Measurements from ENCODE around the gene APCDD1L. TPM values are rescaled to one million over a fixed set of nuclear protein-coding genes. Genes with fewer than 3 reads are reported as not detected.

The APCDD1L gene
- total RNA-seq: not detected

DNA sequence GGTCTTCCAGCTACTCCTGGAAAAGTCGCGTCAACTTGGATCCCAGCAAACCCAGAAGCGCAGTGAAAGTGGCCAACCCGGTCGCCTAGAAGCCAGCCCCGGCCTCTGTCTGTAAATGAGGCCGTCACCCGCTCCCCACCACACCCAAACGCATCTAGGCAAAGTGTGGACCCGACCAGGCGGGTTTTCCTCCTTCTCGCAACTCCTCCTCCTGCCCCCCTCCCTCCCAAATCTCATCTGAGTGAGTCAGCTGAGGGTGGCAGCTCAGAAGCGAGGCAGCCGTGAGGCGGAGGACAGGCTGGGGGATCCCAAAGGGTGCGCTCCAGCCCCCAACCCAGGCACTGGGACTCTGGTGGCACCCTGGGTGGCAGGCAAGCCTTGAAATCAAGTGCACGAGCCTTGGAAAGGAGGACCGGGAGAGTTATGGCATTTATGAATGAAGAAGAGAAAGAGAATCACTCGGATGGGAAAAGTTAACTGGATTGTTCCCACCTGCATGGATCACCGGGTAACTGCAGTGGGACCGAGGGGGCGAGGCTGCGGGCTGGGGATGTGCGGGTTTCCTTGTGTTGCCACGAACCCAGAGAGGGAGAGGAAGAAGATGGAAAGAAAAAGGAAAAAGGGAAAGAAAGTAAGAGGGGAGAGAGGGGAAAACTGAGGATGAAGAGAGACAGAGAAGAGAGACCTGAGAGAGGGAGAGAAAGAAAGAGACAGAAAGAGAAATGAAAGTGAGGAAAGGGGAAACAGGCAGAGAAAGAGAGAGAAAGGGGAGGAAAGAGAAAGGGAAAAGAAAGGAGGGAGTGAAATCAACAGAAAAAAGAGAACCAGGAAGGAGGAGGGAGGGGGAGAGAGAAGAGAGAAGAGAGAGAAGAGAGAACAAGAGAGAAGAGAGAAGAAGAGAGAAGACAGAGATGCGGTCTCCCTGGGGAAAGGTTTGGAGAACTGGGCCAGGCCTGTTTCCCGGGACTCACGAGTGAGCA, at the start of gene APCDD1L:
APCDD1L (minus strand) TSS at position 167 of the 980 bp plus-strand sequence. CDS start 692 bp downstream, outside the sequence.
- ChIA-PET POLR2A (no interaction called here), CTCF (no interaction called here)
- Mint-ChIP-seq H3K27me3 (ENCODE audit: low read depth) (peaks cover 33% of the 10 kb centered on the region), H3K9me3 (ENCODE audit: insufficient read depth) (no peaks in the 10 kb centered on the region), H3K36me3 (ENCODE audit: low read depth) (no peaks in the 10 kb centered on the region), H3K4me1 (ENCODE audit: low read depth) (no peaks in the 10 kb centered on the region), H3K27ac (no peak within 1 kb of the TSS), H3K4me3 (no peak within 1 kb of the TSS)
- DNase-seq (no peak), ATAC-seq (no peak)

DNA sequence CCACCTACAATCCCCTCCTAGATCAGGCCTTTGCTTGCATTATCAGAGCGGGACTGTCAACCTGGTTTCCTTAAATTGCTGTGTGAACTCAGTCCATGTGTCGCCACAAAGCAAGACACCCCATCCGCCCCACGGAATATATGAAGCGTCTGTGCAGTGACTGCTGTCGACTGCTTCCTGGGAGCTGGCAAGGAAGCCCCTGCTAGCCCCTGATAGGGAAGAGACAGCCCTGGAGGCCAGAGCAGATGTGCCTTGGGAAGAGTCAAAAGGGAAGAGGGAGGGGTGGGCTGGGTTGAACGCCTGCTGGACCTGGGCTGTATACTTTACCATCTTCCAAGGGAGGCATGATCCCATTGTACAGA, 44.1 kb upstream of the APCDD1L start:
- ChIA-PET CTCF (no interaction called here), POLR2A (no interaction called here)
- H3K9me3 Mint-ChIP-seq (ENCODE audit: insufficient read depth): no peaks in the 10 kb centered on the region
- peaks cover 17% of the 10 kb centered on the region for H3K27me3 Mint-ChIP-seq (ENCODE audit: low read depth)
- H3K4me3 Mint-ChIP-seq: no peak overlapping the region
- DNase-seq (no peak), ATAC-seq (no peak)
- no peaks in the 10 kb centered on the region for H3K4me1 Mint-ChIP-seq (ENCODE audit: low read depth)
- no peak overlapping the region for H3K27ac Mint-ChIP-seq
- H3K36me3 Mint-ChIP-seq (ENCODE audit: low read depth): no peaks in the 10 kb centered on the region

DNA sequence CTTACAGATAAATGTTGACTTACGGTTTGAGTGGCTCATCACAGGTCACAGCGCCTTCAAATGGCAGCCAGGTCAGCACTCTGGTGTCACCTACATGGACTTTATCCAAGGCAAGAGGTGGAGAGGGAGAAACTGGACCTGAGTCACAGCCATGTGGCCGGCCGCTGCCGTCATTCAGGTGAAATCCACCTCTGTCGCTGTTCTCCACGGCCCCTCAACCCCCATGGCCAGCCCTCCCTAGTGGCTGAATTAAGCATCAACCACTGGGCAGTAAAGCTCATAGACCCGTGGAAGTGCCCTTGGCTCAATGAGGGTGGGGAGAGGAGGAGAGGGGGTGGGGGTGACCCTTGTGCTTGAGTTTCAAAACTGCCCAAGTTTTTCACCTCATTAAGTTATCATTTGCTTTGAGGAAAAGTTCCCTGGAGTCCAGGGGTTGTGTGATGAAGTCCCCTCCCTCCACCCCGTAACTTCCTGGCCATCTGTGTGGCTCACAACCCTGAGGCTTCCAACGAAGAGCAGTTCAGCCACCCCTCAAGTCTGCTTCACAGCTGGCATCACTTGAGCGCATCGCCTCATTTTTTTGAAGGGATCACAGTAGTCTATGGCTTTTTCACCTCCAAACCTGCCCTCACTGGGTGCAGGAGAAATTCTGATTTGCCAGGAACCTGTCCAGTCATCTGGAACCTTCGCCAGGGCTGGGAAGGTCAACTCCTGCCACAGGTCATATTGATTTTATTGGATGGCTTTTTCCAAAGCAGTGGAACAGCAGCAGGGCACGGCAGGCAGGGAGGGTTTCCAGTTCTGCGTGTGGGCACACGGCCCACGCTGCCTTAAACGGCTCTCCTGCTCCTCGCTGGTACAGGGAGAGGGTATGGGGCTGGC, 43.5 kb upstream of the APCDD1L start:
- Mint-ChIP-seq H3K4me1 (ENCODE audit: low read depth) (no peaks in the 10 kb centered on the region), H3K27me3 (ENCODE audit: low read depth) (peaks cover 17% of the 10 kb centered on the region), H3K9me3 (ENCODE audit: insufficient read depth) (no peaks in the 10 kb centered on the region), H3K4me3 (no peak overlapping the region), H3K27ac (no peak overlapping the region), H3K36me3 (ENCODE audit: low read depth) (no peaks in the 10 kb centered on the region)
- no peak for ATAC-seq
- DNase-seq: no peak
- CTCF ChIA-PET: no interaction called here
- POLR2A ChIA-PET: no interaction called here

DNA sequence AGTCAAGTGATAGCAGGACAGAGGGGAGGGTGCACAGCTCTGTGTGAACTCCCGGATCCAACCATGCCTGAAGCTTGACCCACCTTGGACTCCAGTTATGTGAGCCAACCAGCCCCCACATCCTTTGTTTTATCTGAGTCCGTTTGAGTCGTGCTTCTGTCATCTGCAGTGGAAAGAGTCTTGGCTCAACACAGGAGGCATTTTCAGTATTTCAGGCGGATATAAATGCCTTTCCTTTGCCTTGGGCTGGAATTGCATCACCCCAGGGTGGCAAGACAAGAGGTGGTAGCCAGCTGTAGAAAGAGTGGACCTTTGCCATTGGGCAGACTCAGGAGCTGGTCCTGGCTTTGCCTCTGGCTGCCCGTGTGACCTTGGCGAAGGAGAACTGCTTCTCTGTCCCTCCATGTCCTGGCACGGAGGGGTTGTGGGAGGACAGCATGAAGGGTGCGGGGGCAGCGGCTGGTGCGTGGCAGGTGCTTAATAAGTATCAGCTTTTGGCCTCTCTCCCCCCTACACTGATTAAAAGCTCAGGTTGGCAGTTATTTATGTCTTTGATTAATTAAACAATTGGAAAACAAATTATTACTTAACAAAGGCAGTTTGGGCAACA, 42.6 kb upstream of the APCDD1L start:
- peaks cover 17% of the 10 kb centered on the region for H3K27me3 Mint-ChIP-seq (ENCODE audit: low read depth)
- ATAC-seq: no peak
- no peaks in the 10 kb centered on the region for H3K4me1 Mint-ChIP-seq (ENCODE audit: low read depth)
- ChIA-PET CTCF (no interaction called here), POLR2A (no interaction called here)
- no peaks in the 10 kb centered on the region for H3K36me3 Mint-ChIP-seq (ENCODE audit: low read depth)
- H3K9me3 Mint-ChIP-seq (ENCODE audit: insufficient read depth): no peaks in the 10 kb centered on the region
- no peak overlapping the region for H3K4me3 Mint-ChIP-seq
- DNase-seq: no peak
- H3K27ac Mint-ChIP-seq: no peak overlapping the region

DNA sequence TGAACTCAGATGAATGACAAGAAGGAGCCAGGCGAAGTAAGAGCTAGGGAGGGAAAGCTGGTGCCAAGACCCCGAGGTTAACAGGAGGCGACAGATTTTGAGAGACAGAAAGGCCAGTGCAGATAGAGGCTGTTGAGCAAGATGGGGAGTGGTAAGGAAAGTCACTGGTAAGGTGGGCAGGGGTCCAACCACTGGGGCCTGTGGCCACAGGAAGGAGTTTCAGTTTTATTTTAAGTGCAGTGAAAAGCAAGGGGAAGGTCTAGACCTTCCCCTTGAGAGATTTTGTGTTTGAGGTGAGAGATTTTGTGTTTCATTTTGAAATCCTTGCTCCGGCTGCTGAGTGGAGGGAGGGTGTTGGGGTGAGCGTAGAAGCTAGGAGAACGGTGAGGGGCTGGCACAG, 41.8 kb upstream of the APCDD1L start:
- H3K27me3 Mint-ChIP-seq (ENCODE audit: low read depth): peaks cover 17% of the 10 kb centered on the region
- ATAC-seq: no peak
- no peak for DNase-seq
- no peak overlapping the region for H3K4me3 Mint-ChIP-seq
- H3K36me3 Mint-ChIP-seq (ENCODE audit: low read depth): no peaks in the 10 kb centered on the region
- no peak overlapping the region for H3K27ac Mint-ChIP-seq
- ChIA-PET POLR2A (no interaction called here), CTCF (no interaction called here)
- H3K9me3 Mint-ChIP-seq (ENCODE audit: insufficient read depth): no peaks in the 10 kb centered on the region
- no peaks in the 10 kb centered on the region for H3K4me1 Mint-ChIP-seq (ENCODE audit: low read depth)

DNA sequence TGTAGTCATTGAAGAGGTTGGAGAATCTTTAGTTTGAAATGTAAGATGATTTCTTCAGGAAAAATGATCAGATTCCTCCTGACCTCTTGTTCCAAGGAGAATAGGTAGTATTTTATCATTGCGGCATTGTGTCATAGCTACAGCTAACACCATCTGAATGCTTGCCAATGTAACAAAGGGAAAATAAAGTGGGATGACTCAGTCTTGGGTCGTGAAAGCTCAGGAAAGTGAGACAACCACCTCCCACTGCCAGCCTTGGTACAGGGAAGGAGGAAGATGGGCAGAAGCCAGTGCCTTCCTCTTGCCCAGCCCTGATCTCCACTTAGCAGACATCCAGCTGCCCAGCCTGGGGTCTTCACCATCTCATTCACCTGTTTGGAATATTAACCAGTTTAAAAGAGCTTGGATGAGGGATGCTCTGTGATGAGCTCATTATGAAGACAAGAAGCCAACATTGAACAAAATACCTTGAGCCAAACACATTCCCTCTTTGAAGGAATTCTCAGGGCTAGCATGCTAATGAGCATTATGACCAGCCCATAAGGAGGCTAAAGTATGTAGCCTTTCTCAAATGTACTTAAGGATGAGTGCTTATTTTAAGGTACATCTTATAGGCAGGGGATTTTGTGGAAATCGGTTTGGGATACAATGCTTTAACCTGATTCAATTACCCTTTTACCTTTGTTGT, 40.0 kb upstream of the APCDD1L start:
- H3K36me3 Mint-ChIP-seq (ENCODE audit: low read depth): no peaks in the 10 kb centered on the region
- no peak overlapping the region for H3K4me3 Mint-ChIP-seq
- H3K27me3 Mint-ChIP-seq (ENCODE audit: low read depth): peaks cover 10% of the 10 kb centered on the region
- ChIA-PET CTCF (no interaction called here), POLR2A (no interaction called here)
- H3K4me1 Mint-ChIP-seq (ENCODE audit: low read depth): no peaks in the 10 kb centered on the region
- ATAC-seq (no peak), DNase-seq (no peak)
- no peaks in the 10 kb centered on the region for H3K9me3 Mint-ChIP-seq (ENCODE audit: insufficient read depth)
- no peak overlapping the region for H3K27ac Mint-ChIP-seq

DNA sequence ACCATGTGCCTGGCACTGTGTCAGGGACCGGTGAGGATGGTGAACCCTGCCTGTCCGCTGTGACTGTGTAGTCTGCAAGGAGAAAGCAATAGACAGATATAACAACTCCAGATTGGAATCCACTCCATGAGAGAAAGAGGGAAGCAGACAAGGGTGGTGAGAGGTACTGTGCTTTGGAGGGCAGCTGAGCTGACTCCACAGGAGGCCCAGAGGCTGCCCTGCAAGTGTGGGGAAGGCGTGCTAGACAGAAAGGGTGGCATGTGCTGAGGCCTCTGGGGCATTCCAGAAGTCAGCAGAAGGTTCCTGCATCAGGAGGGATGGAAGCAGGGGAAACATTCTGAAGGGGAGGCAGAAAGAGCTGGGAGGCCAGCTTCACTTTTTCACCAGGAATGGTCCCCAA, 39.3 kb upstream of the APCDD1L start:
- ChIA-PET CTCF (no interaction called here), POLR2A (no interaction called here)
- no peak for ATAC-seq
- DNase-seq: no peak
- H3K9me3 Mint-ChIP-seq (ENCODE audit: insufficient read depth): no peaks in the 10 kb centered on the region
- no peak overlapping the region for H3K27ac Mint-ChIP-seq
- no peaks in the 10 kb centered on the region for H3K4me1 Mint-ChIP-seq (ENCODE audit: low read depth)
- H3K36me3 Mint-ChIP-seq (ENCODE audit: low read depth): no peaks in the 10 kb centered on the region
- H3K27me3 Mint-ChIP-seq (ENCODE audit: low read depth): peaks cover 10% of the 10 kb centered on the region
- H3K4me3 Mint-ChIP-seq: no peak overlapping the region

DNA sequence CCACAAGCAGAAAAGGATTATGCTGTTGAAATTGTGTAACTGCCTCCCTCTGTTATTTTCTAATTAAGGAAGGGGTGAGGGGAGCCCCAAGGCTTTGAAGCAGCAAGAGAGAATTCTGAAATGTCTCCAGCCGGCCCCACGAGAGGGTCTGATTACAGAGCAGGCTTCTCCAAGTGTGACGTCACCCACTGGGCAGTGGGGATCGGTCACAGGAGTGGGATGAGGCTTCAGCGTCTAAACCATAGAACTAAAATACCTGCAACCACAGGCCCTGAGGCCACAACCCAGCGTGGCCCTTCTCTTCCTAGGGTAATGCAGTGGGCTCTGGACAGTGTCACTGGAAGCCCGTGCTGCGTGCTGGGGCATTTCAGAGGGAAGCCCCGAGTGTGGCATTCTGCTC, 38.6 kb upstream of the APCDD1L start:
- DNase-seq: no peak
- no peak for ATAC-seq
- POLR2A ChIA-PET: no interaction called here
- Mint-ChIP-seq H3K9me3 (ENCODE audit: insufficient read depth) (no peaks in the 10 kb centered on the region), H3K36me3 (ENCODE audit: low read depth) (no peaks in the 10 kb centered on the region), H3K27ac (no peak overlapping the region), H3K4me3 (no peak overlapping the region), H3K27me3 (ENCODE audit: low read depth) (peaks cover 13% of the 10 kb centered on the region), H3K4me1 (ENCODE audit: low read depth) (no peaks in the 10 kb centered on the region)
- CTCF ChIA-PET: no interaction called here

DNA sequence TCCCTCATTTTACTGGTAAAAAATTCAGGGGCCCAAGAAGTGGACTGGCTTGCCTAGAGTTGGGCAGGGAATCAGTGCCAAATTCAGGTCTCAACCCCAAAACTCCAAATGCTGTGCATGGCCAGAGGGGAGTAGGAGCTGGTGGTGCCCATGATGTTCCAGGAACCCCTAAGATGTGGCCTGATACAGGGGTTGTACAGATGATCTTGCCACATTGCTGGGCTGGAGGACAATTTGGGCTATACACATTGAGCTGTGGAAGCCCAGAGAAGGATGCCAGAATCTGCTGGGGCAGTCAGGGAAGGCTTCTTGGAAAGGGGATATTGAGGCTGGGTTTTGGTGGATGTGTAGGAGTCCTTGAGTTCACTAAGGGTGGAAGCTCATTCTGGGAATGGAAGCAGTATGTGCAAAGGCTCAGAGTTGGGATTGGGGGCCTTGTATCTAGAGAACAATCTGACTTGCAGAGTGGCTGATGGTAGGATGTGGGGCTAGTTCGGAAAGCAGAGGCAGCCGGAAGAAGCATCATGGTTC, 38.0 kb upstream of the APCDD1L start:
- H3K9me3 Mint-ChIP-seq (ENCODE audit: insufficient read depth): no peaks in the 10 kb centered on the region
- H3K27me3 Mint-ChIP-seq (ENCODE audit: low read depth): peaks cover 13% of the 10 kb centered on the region
- H3K36me3 Mint-ChIP-seq (ENCODE audit: low read depth): no peaks in the 10 kb centered on the region
- no peak for ATAC-seq
- no peaks in the 10 kb centered on the region for H3K4me1 Mint-ChIP-seq (ENCODE audit: low read depth)
- DNase-seq: no peak
- no peak overlapping the region for H3K4me3 Mint-ChIP-seq
- POLR2A ChIA-PET: no interaction called here
- no peak overlapping the region for H3K27ac Mint-ChIP-seq
- CTCF ChIA-PET: no interaction called here

DNA sequence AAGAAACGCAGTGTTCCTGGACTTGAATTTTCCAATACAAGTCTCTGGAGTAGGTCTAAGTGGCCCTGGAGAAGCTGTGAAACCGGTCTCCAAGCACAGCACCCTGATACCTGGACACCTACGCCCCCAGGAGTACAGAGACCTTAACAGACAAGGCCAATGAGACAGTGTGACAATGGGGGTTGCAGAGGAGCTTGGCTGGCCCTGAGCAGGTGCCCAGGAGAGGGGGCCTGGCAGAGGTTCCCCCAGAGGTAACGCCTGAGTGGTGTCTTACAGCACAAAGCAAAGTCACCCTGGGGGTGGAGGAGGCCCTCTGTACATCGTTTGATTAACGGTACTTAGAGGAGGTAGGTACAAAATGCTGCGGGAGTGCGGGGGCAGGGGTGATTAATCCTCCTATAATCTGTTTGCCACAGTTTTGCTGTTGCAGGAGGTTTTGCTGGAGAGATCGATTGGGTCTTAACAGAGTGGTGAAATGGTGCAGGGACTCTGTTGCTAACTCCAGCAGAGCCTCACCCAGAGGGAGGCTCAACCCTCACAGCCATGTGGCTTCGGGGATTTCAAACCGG, 37.3 kb upstream of the APCDD1L start:
- Mint-ChIP-seq H3K9me3 (ENCODE audit: insufficient read depth) (no peaks in the 10 kb centered on the region), H3K4me1 (ENCODE audit: low read depth) (no peaks in the 10 kb centered on the region)

DNA sequence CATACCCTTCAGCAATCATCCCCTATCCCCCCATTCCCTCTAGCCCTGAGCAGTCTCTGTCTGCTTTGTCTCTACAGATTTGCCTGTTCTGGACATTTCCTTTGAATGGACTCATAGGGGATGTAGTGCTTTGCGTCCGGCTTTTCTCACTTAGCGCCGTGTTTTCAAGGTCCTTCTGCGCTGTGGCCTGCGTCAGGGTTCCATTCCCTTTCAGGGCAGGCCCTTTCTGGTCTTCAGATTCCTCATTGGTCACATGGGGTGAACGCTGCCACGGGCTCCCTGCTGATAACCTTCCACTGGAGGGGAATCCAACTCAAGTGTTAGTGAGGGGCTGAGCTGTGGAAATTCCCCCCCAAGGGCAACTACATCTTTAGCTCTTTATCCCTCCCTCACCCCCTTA, 36.4 kb upstream of the APCDD1L start:
- CTCF ChIA-PET: no interaction called here
- Mint-ChIP-seq H3K27me3 (ENCODE audit: low read depth) (peaks cover 13% of the 10 kb centered on the region), H3K36me3 (ENCODE audit: low read depth) (no peaks in the 10 kb centered on the region), H3K9me3 (ENCODE audit: insufficient read depth) (no peaks in the 10 kb centered on the region), H3K4me1 (ENCODE audit: low read depth) (no peaks in the 10 kb centered on the region), H3K27ac (no peak overlapping the region), H3K4me3 (no peak overlapping the region)
- no peak for ATAC-seq
- POLR2A ChIA-PET: interaction anchor here (0.7 kb wide), 1 partner anchor 88 kb away, joined by 4 read pairs; no protein-coding TSS in a partner anchor
- no peak for DNase-seq

More for the DNA sequence above, 37.3 kb upstream of the APCDD1L start:
- ChIA-PET POLR2A (interaction anchor here (0.7 kb wide), 1 partner anchor 87 kb away, joined by 4 read pairs; no protein-coding TSS in a partner anchor), CTCF (no interaction called here)
- no peak for DNase-seq
- Mint-ChIP-seq H3K36me3 (ENCODE audit: low read depth) (no peaks in the 10 kb centered on the region), H3K27ac (no peak overlapping the region), H3K4me3 (no peak overlapping the region), H3K27me3 (ENCODE audit: low read depth) (peaks cover 17% of the 10 kb centered on the region)
- no peak for ATAC-seq
